ENCODE measurements around the gene MON2.
"Not testable (repeated sequence)": the region's sequence is repeated elsewhere in the genome, so short reads cannot be mapped to it uniquely, and the experiment has no call there.

The MON2 gene

DNA sequence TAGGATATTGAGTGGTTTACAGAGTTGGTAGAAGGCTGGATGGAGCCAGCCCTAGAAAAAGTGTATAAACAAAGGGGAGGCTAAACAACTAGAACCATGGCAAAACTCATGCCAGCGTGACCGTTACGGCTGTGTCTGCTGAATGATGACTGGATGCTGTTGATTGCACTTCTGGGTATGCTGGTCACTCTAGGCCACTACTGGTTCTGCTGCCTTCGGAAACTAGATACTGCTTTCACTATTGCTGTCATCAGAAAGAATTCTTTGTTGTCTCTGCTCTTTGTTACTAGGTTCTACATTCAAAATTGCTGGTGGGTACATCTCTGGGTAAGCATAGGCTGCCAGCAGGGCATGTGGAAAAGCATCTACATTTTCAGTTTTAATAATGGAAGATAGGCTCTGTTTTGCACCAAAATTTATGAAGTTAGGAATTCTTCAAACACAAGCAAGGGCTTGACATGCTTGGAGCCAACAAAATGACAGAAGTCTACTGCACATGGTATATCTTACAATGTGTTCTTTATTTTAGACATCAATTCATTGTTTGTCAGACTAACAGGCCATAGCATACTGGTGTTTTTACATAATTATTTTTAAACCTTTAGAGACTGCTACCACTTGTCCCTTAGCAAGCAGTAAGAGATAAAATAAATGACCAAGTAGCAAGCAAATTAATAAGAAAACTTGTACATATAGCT, 15.4 kb downstream of the MON2 start:
- DNase-seq, result no peak

DNA sequence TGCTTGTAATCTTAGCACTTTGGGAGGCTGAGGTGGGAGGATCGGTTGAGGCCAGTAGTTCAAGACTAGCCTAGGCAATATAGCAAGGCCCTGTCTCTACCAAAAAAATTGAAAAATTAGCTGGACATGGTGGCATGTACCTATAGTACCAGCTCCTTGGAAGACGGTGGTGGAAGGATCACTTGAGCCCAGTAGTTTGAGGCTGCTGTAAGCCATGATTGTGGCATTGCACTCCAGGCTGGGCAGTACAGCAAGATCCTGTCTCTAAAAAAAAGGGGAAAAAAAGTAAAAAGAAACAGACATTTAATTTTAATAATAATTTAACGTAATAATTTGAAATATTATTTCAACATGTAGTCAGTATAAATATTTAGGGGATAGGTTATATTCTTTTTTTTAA, 16.1 kb downstream of the MON2 start:
- no peak for DNase-seq

DNA sequence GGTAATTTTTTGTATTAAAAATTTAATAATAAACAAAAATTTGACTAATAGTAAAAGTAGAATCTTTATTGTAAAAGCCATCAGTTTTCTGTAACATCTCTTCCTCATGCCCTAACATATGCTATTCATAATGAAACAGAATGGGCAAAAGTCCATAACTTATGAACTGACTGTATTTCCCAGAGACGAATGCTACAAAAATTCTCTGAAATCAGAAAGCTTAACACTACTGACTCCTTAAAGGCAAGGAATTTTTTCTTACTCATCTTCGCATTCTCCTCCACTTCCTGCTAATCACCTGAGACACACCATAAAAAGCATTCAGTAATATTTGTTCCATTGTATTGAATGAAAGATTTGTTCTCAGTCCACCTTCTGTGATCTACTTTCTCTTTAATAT, 17.6 kb downstream of the MON2 start:
- no peak for DNase-seq

DNA sequence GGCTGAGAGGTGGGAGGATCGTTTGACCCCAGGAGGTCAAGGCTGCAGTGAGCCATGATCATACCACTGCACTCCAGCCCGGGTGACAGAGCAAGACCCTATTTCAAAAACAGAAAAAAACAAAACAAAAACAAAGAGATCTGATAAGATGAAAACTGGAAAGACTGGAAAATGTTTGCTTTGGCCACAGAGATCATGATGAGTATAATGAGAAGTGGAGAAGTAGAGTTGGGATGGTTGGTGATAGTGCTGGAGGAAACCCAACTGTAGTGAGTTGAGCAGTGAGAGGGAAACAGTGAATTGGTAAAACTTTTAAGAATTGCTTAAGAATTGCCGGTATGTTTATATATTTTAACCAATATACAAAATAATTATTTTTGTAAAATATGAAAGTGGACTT, 39.2 kb downstream of the MON2 start:
- no peak for DNase-seq

DNA sequence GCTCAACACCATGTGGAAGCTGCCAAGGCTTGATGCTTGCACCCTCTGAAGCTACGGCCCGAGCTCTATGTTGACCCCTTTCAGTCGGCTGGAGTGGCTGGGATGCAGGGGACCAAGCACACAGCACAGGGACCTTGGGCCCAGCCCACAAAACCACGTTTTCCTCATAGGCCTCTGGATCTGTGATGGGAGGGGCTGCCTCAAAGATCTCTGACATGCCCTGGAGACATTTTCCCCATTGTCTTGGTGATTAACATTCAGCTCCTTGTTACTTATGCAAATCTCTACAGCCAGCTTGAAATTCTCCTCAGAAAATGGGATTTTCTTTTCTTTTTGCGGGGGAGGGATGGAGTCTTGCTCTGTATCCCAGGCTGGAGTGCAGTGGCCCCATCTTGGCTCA, 46.3 kb downstream of the MON2 start:
- DNase-seq, result no peak

DNA sequence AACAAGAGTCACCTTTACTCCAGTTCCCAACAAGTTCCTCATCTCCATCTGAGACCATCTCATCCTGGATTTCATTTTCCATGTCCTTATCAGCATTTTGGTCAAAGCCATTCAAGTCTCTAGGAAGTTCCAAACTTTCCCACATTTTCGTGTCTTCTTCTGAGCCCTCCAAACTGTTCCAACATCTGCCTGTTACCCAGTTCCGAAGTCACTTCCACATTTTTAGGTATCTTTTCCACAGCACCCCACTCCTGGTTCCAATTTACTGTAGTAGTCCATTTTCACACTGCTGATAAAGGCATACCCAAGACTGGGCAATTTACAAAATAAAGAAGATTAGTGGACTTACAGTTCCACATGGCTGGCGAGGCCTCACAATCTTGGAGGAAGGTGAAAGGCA, 47.5 kb downstream of the MON2 start:
- DNase-seq, result not testable (repeated sequence)

DNA sequence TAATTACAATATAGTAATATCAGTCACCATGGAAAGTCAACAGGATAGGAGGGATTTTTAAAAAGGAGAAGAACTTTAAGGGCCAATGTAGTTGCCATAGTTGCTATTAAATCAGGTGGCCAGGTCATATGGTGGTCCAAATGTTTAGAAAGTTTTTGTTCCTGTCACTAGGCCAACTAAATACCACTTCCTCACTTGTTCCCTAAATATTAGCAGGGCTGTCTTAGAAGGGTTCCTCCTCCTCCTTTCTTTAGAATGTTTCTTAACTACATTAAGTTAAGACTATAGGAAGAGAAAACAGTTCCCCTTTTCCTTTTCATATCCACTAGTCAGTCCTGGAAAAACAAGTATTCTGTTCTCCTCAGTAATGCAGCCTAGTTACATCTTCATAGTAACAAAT, 50.3 kb downstream of the MON2 start:
- no peak for DNase-seq

DNA sequence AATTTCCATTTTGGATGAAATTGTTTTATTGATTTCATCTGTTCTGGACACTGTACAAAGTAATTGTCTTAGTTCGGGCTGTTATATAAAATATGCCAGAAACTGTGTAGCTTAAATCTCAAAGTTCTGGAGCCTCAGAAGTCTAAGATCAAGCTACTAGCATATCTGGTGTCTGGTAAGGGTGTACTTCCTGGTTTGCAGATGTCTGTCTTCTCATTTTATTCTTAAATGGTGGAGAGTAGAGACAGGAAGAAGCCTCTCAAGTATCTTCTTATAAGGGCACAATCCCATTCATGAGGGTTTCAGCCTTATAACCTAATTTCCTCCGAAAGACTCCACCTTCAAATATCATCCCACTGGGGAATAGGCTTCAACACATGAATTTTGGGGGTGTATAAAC, 51.3 kb downstream of the MON2 start:
- DNase-seq, result no peak

DNA sequence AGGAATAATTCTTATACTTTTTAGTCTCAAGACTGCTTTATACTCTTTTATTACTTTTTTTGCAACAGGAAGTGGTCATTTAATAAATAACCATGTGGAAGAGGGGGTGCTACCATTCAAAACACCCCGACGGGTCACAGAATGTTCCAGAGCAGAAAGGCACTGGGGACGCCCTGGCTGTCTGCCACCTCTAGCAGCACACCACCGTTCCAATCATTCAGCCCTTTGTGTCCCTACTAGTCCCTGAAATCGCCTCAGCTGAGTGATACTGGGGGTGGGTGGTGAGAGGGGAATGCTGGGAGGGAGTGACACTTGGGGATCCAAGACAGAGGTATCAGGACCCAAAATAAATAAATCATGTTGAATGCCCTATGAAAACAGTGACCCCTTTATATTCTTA, 52.4 kb downstream of the MON2 start:
- DNase-seq, result no peak

DNA sequence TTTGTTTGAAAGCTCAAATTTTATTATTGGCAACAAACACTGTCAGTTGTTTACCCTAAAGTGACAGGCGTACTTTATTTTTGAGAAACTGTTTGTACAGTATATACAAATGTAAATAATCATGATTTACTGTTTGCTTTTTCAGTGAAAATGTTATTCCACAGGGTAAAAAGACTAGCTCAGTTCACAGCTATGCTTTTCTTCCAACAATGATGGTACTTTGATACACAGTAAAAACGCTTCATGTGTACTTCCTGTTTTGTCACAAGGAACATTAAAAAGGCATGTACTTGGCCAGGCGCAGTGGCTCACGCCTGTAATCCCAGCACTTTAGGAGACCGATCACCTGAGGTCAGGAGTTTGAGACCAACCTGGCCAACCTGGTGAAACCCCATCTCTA, 53.7 kb downstream of the MON2 start:
- no peak for DNase-seq

DNA sequence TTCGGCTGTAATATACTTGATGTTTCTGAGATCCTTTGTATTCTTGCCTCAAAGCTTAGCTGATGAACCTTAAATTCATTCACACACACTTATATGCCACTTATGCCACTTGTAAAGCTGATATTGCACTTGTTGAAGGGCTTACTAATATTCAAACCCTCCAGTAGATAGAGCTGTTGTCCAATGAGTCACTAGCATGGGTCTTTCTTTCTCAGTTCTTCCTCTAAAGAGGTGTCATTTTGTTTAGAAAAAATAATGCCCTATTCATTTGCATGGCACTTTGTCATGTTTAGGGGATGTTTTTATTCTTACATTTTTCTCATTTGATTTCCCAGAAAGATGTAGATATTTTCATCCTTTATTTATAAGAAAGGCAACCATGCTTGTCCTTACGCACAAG, 56.4 kb downstream of the MON2 start:
- DNase-seq, result no peak

DNA sequence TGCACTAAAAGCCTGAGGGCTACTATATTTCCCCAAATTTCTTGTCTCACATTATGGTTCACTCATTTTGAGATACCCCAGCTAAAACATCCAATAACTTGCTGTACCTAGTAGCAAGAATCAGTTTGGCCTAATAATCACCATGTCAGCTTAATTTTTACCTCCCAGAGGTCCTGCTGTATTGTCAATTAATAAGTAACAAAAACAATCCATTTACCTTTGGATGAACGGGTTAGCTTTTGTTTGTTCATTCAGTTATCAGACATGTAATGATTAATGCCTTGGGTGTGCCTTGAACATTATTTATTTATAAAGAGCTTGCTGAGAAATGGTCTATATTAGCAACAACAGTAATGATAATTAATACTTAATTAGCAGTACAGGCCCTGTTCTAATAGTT, 57.0 kb downstream of the MON2 start:
- no peak for DNase-seq

DNA sequence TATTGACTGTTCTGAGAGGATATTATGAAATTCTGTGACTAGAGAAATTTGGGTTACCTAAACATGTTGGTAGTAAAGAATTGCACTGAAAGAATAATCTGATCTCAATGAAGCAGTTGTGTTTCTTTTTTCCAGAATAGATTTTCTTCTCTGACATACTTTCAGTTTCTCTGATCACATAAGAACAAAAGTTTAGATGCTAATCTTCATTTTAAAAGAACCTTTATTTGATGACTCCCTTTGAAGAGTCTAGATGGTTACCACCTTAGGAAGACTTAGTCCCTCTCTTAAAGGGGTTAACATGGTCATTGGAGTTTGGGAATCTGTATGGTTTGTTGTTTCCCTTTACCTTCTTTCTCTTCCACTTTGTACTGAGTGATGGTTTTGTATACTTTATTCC, 58.6 kb downstream of the MON2 start:
- no peak for DNase-seq

DNA sequence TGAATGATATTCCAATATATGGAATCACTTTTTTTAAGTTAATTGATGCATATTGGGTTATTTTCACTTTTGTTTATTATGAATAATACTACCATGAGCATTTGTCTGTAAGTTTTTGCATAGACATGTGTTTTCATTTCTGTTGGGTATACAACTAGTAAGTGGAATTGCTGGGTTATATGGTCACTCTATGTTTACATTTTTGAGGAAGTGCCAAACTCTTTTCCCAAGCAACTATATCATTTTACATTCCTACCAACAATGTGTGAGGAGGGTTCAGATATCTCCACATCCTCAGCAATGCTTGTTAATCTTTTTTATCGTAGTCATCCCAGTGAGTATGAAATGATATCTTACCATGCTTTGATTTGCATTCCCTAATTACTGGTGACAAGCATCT, 64.0 kb downstream of the MON2 start:
- DNase-seq, result no peak

DNA sequence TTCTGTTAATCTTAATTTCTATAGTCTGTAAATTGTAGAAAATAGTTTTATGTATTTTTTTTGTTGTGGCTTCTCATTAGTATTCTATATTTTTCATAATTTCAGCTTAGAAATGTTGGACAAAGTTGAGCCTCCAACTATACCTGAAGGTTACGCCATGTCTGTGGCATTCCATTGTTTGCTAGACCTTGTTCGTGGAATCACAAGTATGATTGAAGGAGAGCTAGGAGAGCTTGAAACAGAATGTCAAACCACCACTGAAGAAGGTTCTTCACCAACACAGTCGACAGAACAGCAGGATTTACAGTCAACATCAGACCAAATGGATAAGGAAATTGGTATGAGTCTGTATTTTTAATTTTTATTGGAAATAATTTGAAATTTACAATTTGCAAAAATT, 65.7 kb downstream of the MON2 start:
- no peak for DNase-seq

DNA sequence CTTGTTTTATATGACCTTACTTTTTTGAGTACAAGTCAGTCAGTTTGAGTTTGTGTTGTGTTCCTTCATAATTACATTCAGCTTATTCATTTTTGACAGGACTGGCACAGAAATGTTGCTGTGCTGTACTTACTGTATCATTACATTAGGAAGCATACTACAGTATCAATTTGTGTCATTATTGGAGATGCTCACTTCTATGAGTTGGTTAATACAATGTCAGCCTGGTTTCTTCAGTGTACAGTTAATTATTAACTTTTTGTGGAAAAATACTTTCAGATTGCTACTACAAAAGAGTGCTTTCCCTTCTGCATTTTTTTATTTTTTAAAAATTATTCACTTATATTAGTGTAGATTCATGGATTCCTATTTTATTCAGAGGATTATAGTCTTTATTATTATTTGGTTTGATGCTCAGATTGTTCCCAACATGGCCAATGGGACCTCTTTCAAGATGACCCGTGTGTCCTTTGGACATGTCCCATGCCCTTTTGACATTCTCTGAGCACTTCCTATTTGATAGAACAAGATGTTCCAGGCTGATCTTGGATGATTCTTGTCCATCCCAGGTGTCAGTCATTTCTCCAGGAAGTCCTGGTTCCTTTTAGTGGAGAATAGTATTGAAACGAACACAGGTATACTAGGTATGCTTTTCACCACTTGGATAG, 66.6 kb downstream of the MON2 start:
- no peak for DNase-seq

DNA sequence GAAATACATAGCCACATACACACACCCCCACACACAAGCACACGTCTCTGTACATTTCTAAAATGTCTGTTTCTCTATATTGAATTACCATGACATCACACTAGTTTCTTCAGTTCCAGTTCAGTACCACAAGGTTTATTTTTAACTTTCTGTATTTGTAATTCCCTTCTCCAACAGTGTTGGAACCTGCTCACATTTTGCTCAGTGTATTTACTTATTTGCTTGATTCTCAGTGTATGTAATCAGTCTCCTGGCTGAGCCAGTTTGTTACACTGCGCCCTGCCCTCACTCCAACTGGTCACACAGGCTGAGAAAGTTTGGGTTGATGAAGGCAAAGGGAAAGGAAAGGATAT, 67.1 kb downstream of the MON2 start:
- no peak for DNase-seq

DNA sequence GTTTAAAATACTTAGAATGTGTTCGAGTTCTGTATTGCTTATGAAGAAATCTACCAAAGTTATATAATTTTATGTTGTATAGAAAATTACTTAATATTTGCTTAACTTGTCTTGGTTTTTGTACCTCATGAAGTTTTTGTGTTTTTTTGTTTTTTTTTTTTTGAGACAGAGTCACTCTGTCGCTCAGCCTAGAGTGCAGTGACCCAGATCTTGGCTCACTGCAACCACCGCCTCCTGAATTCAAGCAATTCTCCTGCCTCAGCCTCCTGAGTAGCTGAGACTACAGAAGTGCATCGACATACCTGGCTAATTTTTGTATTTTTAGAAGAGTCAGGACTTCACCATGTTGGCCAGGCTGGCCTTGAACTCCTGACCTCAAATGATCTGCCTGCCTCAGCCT, 69.9 kb downstream of the MON2 start:
- DNase-seq, result no peak

DNA sequence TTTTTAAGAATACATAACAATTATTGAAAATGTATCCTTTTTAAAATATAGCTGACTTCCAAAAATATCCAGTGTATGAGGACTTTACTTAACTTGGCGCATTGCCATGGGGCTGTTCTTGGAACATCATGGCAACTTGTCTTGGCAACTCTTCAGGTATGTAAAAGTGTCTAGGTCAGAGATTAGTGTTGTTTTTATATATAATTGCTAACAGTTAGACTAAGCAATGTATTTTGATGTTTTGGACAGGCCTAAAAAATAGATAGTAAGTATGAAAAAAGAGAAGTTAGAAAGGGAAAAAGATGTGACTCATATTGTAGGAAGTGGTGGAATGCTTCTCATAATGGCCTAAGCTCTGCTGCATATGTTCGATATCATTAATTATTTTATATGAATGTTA, 70.9 kb downstream of the MON2 start:
- no peak for DNase-seq

DNA sequence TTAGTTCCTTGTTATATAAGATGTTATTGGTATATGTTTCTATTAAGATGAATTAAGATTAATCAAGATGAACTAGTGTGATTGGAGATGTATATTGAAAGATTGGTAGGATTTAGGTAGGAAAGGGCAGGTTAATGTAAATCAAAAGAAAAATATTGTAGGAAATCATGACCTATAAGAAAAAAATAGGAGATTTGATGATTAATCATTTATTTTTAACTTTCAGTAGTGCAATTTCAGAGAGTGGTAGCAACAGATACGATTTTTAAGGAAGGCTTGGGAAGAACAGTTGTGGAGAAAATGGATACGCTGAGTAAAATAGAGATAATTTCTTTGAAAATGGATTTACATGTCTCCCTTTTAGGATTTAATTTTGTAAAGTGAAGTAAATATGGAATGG, 73.7 kb downstream of the MON2 start:
- DNase-seq, result no peak

DNA sequence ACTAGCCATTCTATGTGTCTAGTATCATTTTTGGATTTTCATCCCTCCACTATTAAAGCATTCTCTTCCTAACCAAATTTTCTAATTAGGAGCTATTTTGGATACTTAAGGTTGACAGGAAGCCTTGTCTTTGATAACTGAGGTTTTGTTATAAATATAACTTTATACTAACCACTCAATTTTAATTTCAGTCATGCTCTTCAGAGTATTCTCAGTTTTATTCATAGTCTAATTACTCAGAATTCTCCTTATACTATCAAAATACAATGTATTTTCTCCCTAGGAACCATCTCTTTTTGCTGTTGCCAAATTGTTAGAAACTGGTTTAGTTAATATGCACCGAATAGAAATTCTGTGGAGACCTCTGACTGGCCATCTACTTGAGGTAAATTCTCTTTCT, 76.2 kb downstream of the MON2 start:
- no peak for DNase-seq

DNA sequence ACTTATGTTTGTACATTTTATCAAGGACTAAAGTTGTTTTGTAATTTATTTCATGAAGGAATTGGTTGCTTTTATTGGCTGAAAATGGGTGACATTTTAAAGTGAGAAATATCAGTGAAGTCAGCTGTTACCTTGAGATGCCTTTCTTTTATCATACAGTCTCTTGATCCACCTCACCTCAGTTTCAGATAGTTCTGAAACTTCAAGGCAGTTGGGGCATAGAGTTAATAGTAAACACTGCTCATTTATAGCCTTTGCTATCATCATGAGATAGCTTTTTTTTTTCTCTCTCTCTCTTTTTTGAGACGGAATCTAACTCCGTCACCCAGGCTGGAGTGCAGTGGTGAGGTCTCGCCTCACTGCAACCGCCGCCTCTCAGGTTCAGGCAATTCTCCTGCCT, 76.7 kb downstream of the MON2 start:
- no peak for DNase-seq

DNA sequence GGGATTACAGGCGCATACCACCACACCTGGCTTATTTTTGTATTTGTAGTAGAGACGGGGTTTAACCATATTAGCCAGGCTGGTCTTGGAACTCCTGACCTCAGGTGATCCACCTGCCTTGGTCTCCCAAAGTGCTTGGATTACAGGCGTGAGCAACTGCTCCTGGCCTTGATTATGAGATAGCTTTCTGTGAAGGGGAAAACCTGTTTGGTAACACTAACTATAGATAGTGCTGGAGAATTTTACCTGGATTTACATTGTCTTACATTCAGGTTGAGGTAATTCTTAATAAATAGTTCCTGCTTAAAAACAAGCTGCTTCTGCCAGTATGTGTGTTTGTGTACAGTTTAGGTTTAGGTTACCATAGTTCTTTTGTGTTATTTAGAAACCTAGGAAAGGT, 77.1 kb downstream of the MON2 start:
- no peak for DNase-seq

DNA sequence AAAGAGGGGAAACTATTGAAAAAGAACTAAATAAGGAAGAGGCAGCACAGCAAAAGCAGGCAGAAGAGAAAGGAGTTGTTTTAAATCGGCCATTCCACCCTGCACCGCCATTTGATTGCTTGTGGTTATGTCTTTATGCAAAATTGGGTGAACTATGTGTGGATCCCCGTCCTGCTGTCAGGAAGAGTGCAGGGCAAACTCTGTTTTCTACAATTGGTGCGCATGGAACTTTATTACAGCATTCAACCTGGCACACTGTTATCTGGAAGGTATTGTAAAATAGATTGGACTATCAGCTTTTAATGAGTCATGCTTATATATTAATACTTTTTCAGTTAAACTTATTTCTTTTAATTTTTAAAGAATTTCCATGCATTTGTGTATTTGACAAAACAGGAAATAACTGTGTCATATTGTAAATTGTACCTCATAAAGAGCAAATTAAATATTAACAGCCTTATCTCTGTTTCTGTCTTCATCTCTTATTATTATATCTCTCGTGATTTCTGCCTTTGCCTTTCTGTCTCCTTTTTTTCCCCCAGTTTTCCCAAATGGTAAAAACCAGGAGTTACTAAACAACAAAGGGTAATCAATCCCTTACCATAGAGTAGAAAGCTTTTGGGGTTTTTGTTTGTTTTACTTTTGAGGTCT, 86.4 kb downstream of the MON2 start:
- DNase-seq, result no peak

DNA sequence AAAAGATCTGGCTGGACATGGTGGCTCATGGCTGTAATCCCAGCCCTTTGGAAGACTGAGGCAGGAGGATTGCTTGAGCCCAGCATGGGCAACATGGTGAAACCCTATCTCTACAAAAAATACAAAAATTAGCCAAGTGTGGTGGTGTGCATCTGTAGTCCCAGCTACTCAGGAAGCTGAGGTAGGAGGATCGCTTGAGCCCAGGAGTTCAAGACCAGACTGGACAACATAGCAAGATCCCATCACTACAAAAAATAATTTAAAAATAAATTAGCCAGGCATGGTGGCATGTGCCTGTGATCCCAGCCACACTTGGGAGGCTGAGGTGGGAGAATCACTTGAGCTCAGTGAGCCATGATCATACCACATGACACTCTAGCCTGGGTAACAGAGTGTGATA, 92.7 kb downstream of the MON2 start:
- DNase-seq, result not testable (repeated sequence)
